OCI-LY3 (cell line): Measurements from ENCODE around the gene HS3ST3B1.

ENCODE experiments used
- EZH2phosphoT487 ChIP-seq: fragments of 200-600 bp; shearing (Covaris generic); IDR thresholded peaks from 2 replicates; pipeline ENCODE4 v1.6.1; 2018; ENCODE audit warnings: antibody characterized with exemption, mixed run types, low read depth
- TF ChIP-seq, protein P1 (sequence below): fragments of 200-600, 300-600 bp; sonication (generic); IDR thresholded peaks from 2 replicates; pipeline ENCODE4 v1.5.1; 2014; ENCODE audit warnings: antibody characterized with exemption, low read length, low read depth

DNA sequence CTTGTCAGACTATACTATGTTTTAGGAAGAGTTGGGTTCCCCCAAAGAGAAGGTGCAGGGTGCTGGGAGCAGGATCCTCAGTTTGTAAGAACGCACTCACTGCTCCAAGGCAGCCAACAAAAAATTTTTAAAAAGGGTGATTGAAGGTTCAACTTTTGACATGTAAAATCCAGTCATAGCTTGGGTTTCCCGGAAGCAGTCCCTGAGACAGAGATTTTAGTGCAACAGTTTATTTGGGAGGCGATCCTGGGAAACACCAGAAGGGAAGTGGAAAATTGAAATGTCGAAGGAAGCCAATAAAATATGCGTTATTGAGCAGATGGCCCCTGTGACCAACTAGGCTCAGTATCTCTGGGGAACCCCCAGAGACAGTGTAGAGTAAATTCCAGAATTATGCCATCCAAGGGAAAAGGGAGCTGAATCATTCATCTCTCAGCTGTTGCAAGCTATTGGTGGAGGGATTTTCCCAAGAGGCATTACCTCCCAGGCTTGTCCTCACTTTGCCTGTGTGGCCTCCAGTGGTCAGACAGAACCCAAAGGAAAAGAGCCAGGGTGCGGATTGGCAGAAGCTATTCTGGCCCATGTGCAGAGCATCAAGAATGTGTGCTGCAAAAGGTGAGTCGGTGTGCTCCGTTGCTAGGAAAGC lies 72.9 kb downstream of the HS3ST3B1 start:
- TF ChIP-seq, protein P1, sequence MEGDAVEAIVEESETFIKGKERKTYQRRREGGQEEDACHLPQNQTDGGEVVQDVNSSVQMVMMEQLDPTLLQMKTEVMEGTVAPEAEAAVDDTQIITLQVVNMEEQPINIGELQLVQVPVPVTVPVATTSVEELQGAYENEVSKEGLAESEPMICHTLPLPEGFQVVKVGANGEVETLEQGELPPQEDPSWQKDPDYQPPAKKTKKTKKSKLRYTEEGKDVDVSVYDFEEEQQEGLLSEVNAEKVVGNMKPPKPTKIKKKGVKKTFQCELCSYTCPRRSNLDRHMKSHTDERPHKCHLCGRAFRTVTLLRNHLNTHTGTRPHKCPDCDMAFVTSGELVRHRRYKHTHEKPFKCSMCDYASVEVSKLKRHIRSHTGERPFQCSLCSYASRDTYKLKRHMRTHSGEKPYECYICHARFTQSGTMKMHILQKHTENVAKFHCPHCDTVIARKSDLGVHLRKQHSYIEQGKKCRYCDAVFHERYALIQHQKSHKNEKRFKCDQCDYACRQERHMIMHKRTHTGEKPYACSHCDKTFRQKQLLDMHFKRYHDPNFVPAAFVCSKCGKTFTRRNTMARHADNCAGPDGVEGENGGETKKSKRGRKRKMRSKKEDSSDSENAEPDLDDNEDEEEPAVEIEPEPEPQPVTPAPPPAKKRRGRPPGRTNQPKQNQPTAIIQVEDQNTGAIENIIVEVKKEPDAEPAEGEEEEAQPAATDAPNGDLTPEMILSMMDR, result no peak
- no peak for TF ChIP-seq EZH2phosphoT487
